ENCODE data around the gene RFC2. TPM values are rescaled to one million over a fixed set of nuclear protein-coding genes. Genes with fewer than 3 reads are reported as not detected.

The RFC2 gene
- total RNA-seq, 1 experiment from 2014 or later = 73.6 TPM

DNA sequence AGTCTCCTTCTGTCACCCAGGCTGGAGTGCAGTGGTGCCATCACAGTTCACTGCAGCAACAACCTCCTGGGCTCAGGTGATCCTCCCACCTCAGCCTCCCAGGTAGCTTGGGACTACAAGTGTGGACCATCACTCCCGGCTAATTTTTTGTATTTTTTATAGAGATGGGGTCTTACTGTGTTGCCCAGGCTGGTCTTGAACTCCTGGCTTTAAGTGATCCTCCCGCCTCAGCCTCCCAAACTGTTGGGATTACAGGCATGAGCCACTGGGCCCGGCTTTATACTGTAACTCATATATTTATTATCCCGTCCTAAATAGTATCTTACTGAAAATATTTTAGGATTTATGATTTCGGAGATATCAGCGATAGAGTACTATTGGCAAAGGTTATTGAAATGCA is 69.2 kb downstream of the RFC2 start:
- Histone ChIP-seq H3K4me2 (ENCODE audit: insufficient read depth, insufficient read length, low read length) (no peak overlapping the region), H3K9ac (ENCODE audit: extremely low read depth, insufficient read length, low read length) (no peak overlapping the region), H2BK12ac (ENCODE audit: insufficient read length, low read depth, low read length) (no peak overlapping the region), H2BK5ac (ENCODE audit: insufficient read length, low read length) (no peak overlapping the region), H2AK5ac (ENCODE audit: insufficient read length, low read length) (no peak overlapping the region), H2BK120ac (ENCODE audit: low read depth, low read length, poor library complexity, severe bottlenecking) (no peak overlapping the region), H4K5ac (ENCODE audit: insufficient read length, low read depth, low read length) (no peak overlapping the region), H3T11ph (ENCODE audit: low read length) (no peak overlapping the region), H3K23ac (ENCODE audit: insufficient read length, low read depth, low read length) (no peak overlapping the region), H3K4ac (ENCODE audit: low read depth, low read length) (no peak overlapping the region), H3K56ac (ENCODE audit: insufficient read length, low read depth, low read length) (no peak overlapping the region), H2BK20ac (ENCODE audit: low read depth, low read length, poor library complexity, severe bottlenecking) (no peak overlapping the region), H3K79me1 (ENCODE audit: insufficient read depth, low read depth, low read length, poor library complexity, severe bottlenecking) (peaks cover 22% of the 10 kb centered on the region), H4K20me1 (ENCODE audit: control insufficient read depth, insufficient read depth, insufficient read length) (no peaks in the 10 kb centered on the region), H3K27me3 (ENCODE audit: insufficient read depth, low read length) (no peaks in the 10 kb centered on the region), H4K91ac (ENCODE audit: insufficient read length, low read depth, low read length) (no peak overlapping the region), H3K27ac (ENCODE audit: insufficient read length, low read depth, low read length) (no peak overlapping the region), H2BK15ac (ENCODE audit: low read depth, low read length) (no peak overlapping the region), H3K18ac (ENCODE audit: insufficient read length, low read depth, low read length) (no peak overlapping the region), H2AFZ (ENCODE audit: low read length) (no peak overlapping the region), H3K23me2 (ENCODE audit: insufficient read length, low read depth, low read length, poor library complexity, severe bottlenecking) (no peaks in the 10 kb centered on the region), H3K4me1 (ENCODE audit: insufficient read depth, low read length) (no peaks in the 10 kb centered on the region; the same call in 1 of the 2 replicates), H3K14ac (ENCODE audit: insufficient read depth, low read length) (no peak overlapping the region), H4K8ac (replicated peaks; ENCODE audit: insufficient read length, low read depth, low read length) (no peak overlapping the region), H3K79me2 (ENCODE audit: insufficient read depth, low read length) (peaks cover 61% of the 10 kb centered on the region), H3K9me3 (ENCODE audit: control insufficient read depth, low read depth, low read length) (no peaks in the 10 kb centered on the region)
- Mint-ChIP-seq H3K27me3 (ENCODE audit: low read depth) (no peaks in the 10 kb centered on the region; the same call in 1 of the 2 replicates), H3K27ac (no peak overlapping the region), H3K9me3 (no peaks in the 10 kb centered on the region; a peak in 1 of 5 replicates), H3K4me1 (peaks cover 30 to 31% of the 10 kb centered on the region in 2 experiments), H3K36me3 (ENCODE audit: insufficient read depth in 1 of 3, low read depth in 3 of 3) (peaks cover 30 to 62% (median 53%) of the 10 kb centered on the region in 3 experiments), H3K4me3 (no peak overlapping the region)
- DNase-seq = no peak
- TF ChIP-seq, protein P1, sequence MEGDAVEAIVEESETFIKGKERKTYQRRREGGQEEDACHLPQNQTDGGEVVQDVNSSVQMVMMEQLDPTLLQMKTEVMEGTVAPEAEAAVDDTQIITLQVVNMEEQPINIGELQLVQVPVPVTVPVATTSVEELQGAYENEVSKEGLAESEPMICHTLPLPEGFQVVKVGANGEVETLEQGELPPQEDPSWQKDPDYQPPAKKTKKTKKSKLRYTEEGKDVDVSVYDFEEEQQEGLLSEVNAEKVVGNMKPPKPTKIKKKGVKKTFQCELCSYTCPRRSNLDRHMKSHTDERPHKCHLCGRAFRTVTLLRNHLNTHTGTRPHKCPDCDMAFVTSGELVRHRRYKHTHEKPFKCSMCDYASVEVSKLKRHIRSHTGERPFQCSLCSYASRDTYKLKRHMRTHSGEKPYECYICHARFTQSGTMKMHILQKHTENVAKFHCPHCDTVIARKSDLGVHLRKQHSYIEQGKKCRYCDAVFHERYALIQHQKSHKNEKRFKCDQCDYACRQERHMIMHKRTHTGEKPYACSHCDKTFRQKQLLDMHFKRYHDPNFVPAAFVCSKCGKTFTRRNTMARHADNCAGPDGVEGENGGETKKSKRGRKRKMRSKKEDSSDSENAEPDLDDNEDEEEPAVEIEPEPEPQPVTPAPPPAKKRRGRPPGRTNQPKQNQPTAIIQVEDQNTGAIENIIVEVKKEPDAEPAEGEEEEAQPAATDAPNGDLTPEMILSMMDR (conservative IDR thresholded peaks at IDR 0.05) = no peak
- WGBS (ENCODE audit: extremely low coverage, insufficient read length, low lambda C conversion rate) = no CpG with 5 or more reads among the region's 6 CpGs

Measured in H9 (cell line).